GM18507 (cell line): Measurements from ENCODE around the gene RASSF5.
A peak's percentile ranks its signal among the peaks of the same experiment; 100 is the strongest.

Experiments used
- DNase-seq: peaks from one replicate; pipeline ENCODE4 v3.0.0; 2011; ENCODE audit warnings: low read depth; ENCODE audit not compliant: insufficient read length; ENCODE audit errors: extremely low spot score
- FAIRE-seq: peaks from 2 replicates; lab custom pipeline; 2011; peaks lifted over from hg19 to GRCh38; lab: Jason Lieb, UNC

RASSF5 gene

GRCh38 chr1:206558794-206559671 lies 51.7 kb downstream of the RASSF5 start:
- DNase-seq = no peak
- peak; percentile 63 for FAIRE-seq

- no peak for DNase-seq
- no peak for FAIRE-seq
Observed at GRCh38 chr1:206559672-206559995, 52.3 kb downstream of the RASSF5 start.

GRCh38 chr1:206560007-206560716 lies 52.8 kb downstream of the RASSF5 start:
- FAIRE-seq = no peak

GRCh38 chr1:206563367-206564207 lies 56.3 kb downstream of the RASSF5 start:
- no peak for DNase-seq
- FAIRE-seq = no peak

More at GRCh38 chr1:206560007-206560716, 52.8 kb downstream of the RASSF5 start:
- DNase-seq = no peak

- DNase-seq (no peak), FAIRE-seq (no peak)
Observed at GRCh38 chr1:206565995-206566394, 58.7 kb downstream of the RASSF5 start.

GRCh38 chr1:206566999-206567398 lies 59.7 kb downstream of the RASSF5 start:
- FAIRE-seq = no peak
- DNase-seq = no peak

GRCh38 chr1:206568256-206568655 lies 60.9 kb downstream of the RASSF5 start:
- DNase-seq = no peak
- FAIRE-seq = no peak

GRCh38 chr1:206568779-206569352 lies 61.5 kb downstream of the RASSF5 start:
- FAIRE-seq = no peak
- DNase-seq = no peak

GRCh38 chr1:206569556-206569955 lies 62.2 kb downstream of the RASSF5 start:
- DNase-seq = no peak
- no peak for FAIRE-seq

- FAIRE-seq (no peak), DNase-seq (no peak)
Observed at GRCh38 chr1:206570529-206570928, 63.2 kb downstream of the RASSF5 start.

- no peak for FAIRE-seq
Observed at GRCh38 chr1:206572835-206573234, 65.5 kb downstream of the RASSF5 start.

GRCh38 chr1:206573319-206573718 lies 66.0 kb downstream of the RASSF5 start:
- FAIRE-seq = no peak
- no peak for DNase-seq

More at GRCh38 chr1:206572835-206573234, 65.5 kb downstream of the RASSF5 start:
- no peak for DNase-seq

GRCh38 chr1:206573762-206574161 lies 66.4 kb downstream of the RASSF5 start:
- no peak for DNase-seq
- no peak for FAIRE-seq

- peak; percentile 74 for FAIRE-seq
- DNase-seq = no peak
Observed at GRCh38 chr1:206575165-206575893, 68.0 kb downstream of the RASSF5 start.

GRCh38 chr1:206575894-206576737 lies 68.8 kb downstream of the RASSF5 start:
- FAIRE-seq (no peak), DNase-seq (no peak)

GRCh38 chr1:206577626-206578025 lies 70.3 kb downstream of the RASSF5 start:
- FAIRE-seq = no peak
- DNase-seq = no peak

GRCh38 chr1:206578068-206578977 lies 71.0 kb downstream of the RASSF5 start:
- FAIRE-seq = no peak
- DNase-seq = no peak
